Astrocyte of the cerebellum (primary cell): ENCODE results near the gene SIRPG.

ENCODE experiments used
- DNase-seq: peaks from one replicate; pipeline ENCODE4 v3.0.0-alpha.2; 2011; ENCODE audit warnings: low read depth
- H3K4me3 ChIP-seq: 2 replicates; pipeline ENCODE4 v1.5.1; 2011; ENCODE audit warnings: mild to moderate bottlenecking, low read depth, low read length, moderate library complexity
- in situ Hi-C: cut with HindIII; loops from 2 replicates; pipeline ENCODE4 v1.10.0; 2017; ENCODE audit warnings: low sequenced_read_pairs
- TF ChIP-seq, protein P1 (sequence below): IDR thresholded peaks from 2 replicates; pipeline ENCODE4 v1.5.1; 2012; ENCODE audit warnings: low read length, low read depth, moderate library complexity, mild to moderate bottlenecking; ENCODE audit errors: missing control alignments

SIRPG gene

DNA sequence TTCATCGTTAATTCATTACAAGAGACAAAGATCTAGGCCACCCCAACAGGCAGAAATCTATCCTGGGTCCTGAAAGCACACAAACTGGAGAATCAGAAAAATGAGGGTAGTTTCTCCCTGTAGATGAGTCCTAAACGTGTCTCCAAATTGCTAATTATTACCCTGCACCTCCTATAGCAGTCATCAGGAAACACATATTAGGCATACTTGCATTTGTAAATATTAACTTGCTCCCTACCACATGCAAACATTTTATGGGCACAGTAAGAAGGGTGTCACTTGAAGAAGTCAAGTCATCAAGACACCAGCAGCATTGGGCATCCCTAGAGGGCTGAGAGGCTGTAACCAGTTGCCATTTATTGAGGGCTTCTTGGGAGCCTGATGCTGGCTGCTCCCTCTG is 19.8 kb downstream of the SIRPG start:
- DNase-seq, result no peak
- in situ Hi-C loops, result no loop called here
- TF ChIP-seq, protein P1, sequence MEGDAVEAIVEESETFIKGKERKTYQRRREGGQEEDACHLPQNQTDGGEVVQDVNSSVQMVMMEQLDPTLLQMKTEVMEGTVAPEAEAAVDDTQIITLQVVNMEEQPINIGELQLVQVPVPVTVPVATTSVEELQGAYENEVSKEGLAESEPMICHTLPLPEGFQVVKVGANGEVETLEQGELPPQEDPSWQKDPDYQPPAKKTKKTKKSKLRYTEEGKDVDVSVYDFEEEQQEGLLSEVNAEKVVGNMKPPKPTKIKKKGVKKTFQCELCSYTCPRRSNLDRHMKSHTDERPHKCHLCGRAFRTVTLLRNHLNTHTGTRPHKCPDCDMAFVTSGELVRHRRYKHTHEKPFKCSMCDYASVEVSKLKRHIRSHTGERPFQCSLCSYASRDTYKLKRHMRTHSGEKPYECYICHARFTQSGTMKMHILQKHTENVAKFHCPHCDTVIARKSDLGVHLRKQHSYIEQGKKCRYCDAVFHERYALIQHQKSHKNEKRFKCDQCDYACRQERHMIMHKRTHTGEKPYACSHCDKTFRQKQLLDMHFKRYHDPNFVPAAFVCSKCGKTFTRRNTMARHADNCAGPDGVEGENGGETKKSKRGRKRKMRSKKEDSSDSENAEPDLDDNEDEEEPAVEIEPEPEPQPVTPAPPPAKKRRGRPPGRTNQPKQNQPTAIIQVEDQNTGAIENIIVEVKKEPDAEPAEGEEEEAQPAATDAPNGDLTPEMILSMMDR, result no peak

DNA sequence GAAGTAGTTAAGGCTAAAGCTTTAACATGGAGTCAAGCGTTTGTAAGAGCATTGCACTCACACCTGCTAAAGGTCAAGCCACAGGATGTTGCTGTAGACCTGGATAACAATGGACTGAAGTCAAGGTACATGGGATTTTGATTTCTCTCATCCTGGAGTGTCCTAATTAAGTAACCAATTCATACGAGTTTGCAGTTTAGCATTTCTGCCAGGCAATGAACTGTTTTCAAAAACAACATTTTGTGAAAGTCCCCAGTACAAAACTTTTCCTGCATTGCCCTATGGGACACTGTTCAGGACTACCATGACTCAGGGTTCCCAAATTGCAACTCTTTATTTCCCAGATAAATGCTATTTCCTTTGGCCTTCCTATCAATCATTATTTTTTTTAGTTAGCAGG is 20.4 kb downstream of the SIRPG start:
- in situ Hi-C loops, result no loop called here
- TF ChIP-seq, protein P1, result no peak
- H3K4me3 ChIP-seq, result no peak overlapping the region
- DNase-seq, result no peak

More for the DNA sequence above, 19.8 kb downstream of the SIRPG start:
- no peak overlapping the region for H3K4me3 ChIP-seq

DNA sequence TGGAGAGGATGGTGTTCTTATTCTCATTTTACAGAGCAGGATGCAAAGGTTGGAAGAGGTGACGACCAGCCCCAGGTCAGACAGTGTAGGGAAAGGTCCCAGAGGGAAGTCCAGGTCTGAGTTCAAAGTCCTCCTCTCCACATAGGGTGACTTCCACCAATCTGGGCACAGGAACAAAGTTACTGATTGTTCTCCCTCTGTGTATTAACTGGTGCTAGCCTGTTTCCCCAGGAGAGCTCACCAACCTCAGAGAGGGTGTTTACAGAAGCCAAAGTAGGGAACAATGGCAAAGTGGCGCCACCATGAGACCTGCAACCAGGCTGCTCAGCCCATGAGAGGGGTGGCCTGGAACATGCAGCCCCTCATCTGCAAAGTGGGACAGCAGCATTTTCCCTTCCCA is 21.0 kb downstream of the SIRPG start:
- no peak for DNase-seq
- TF ChIP-seq, protein P1, result no peak
- H3K4me3 ChIP-seq, result no peak overlapping the region
- in situ Hi-C loops, result no loop called here

GRCh38 chr20:1635291-1635979 is 22.1 kb downstream of the SIRPG start:
- TF ChIP-seq, protein P1, result no peak
- H3K4me3 ChIP-seq, result no peak overlapping the region
- DNase-seq, result no peak
- in situ Hi-C loops, result no loop called here

DNA sequence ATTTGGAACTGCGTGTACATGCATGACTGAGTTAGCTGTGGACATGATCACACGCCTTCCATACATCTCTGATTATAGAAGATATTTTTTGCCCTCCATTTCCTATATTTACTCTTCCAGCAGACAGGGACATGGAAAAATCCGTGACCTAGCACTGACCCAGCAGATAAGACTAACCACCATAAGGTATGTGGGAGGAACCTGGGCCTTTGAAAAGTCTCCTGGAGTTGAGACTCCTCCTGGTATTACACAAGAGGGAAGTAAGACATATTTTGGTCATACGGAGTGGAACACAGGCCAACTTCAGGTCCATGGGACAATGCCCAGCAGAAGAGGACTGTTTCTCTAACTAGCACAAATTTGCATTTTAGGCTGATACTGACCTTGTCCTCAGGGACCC is 24.0 kb downstream of the SIRPG start:
- DNase-seq, result no peak
- in situ Hi-C loops, result no loop called here
- H3K4me3 ChIP-seq, result no peak overlapping the region
- TF ChIP-seq, protein P1, result no peak

DNA sequence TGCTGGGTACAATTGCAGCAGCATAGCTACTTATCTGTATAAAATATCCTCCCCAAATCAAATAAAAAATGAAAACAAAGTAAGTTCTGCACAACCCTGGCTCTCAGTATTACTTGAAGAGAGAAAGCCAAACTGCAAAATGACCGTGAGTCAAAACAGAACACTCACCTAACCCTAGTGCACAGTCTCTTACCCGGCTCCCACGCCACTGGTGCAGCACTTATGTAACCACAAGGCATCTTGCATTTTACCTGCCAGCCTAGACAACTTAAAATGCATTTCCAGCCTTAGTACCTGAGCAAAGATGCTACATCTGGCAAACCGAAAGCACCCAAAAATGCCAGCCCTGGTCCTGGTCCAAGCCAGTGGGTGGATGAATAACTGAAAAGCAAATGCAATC is 25.4 kb downstream of the SIRPG start:
- in situ Hi-C loops, result no loop called here
- DNase-seq, result no peak
- TF ChIP-seq, protein P1, result no peak
- no peak overlapping the region for H3K4me3 ChIP-seq
